Measurements from ENCODE around the gene HCRTR1. TPM values are rescaled to one million over a fixed set of nuclear protein-coding genes. Genes with fewer than 3 reads are reported as not detected.

The HCRTR1 gene
- total and polyA plus RNA-seq, 10 of the 15 experiments (the other 5 are each of a cell fraction or from before 2014, with no cell fraction given), result not detected

DNA sequence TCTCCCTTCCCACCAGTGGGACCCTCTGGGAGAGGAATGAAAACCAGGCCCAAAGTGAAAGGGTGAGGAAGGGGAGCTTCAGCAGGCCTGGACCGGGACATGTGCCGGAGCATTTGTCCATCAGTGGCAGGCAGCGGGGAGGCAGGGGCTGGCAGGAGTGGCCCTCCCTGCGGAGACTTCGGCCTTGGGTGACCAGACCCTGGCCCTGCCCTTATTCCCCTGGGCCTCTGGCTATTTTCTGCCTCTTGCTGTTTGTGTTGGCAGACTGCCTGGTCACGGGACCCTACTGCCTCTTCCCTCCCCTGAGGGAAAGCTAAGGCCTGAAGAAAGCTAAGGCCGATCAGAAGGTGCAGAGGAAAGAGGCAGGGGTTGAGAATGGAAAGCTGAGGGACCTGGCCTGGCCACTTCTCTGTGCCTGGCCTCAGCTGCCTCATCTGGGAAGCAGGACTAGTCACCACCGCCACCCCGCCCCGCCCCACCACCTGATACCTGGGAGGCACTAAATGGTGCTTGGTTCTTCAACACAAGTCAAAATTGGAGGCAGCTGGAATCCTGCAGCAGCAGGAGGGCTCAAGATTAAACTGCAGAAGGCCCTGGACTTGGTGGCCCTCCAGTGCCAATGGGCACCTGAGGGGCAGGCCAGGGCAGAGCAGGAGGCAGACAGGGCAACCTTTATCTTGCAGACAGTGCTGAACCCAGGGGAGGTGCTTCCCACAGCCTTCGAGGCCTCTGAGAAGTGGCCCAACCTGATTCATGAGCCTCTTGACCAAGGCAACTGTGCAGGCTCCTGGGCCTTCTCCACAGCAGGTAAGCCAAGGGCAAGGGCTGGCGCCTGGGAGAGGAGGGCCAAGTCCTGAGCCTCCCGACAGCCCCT is 33.3 kb upstream of the HCRTR1 start (continued):
- TF ChIP-seq, protein P1, sequence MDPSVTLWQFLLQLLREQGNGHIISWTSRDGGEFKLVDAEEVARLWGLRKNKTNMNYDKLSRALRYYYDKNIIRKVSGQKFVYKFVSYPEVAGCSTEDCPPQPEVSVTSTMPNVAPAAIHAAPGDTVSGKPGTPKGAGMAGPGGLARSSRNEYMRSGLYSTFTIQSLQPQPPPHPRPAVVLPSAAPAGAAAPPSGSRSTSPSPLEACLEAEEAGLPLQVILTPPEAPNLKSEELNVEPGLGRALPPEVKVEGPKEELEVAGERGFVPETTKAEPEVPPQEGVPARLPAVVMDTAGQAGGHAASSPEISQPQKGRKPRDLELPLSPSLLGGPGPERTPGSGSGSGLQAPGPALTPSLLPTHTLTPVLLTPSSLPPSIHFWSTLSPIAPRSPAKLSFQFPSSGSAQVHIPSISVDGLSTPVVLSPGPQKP (IDR thresholded peaks at IDR 0.05; ENCODE audit: low read depth, low read length), result no peak

DNA sequence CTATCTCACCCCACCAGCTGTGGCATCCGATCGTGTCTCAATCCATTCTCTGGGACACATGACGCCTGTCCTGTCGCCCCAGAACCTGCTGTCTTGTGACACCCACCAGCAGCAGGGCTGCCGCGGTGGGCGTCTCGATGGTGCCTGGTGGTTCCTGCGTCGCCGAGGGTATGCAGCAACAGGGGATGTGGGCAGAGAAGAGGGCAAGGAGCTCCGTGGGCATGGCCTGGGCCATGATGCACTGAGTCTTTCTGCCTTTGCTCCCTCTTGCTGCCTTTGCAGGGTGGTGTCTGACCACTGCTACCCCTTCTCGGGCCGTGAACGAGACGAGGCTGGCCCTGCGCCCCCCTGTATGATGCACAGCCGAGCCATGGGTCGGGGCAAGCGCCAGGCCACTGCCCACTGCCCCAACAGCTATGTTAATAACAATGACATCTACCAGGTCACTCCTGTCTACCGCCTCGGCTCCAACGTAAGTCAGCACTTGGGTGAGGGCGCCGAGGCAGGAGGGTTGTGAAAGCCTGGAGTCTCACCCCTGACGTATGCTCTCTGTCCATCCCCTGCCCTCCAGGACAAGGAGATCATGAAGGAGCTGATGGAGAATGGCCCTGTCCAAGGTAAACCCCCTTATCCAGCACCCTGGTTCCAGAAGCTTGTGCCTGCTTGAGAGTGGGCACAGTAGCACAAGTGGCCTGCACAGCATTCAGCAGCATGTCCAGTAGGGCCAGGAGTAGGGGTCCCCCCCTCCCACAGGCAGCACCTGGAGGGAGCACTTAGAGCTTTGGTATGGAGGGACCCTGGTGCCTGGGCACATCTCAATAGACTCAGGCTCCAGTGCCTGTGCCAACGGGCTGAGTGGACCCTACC is 32.4 kb upstream of the HCRTR1 start:
- Histone ChIP-seq H3K79me2 (ENCODE audit: control insufficient read depth, insufficient read depth, low read length) (no peaks in the 10 kb centered on the region), H4K20me1 (ENCODE audit: control insufficient read depth, insufficient read depth) (no peaks in the 10 kb centered on the region), H3K4me2 (ENCODE audit: control insufficient read depth, insufficient read depth) (no peak overlapping the region), H3K9me3 (replicated peaks; ENCODE audit: control insufficient read depth, insufficient read depth, low read length) (no peaks in the 10 kb centered on the region), H3K4me3 (no peak overlapping the region), H3K4me1 (ENCODE audit: control insufficient read depth, insufficient read depth, low read length) (no peaks in the 10 kb centered on the region), H2AFZ (ENCODE audit: control insufficient read depth, low read depth, low read length) (no peak overlapping the region), H3K36me3 (ENCODE audit: control insufficient read depth in 2 of 2, insufficient read depth in 2 of 2, low read length in 1 of 2) (no peaks in the 10 kb centered on the region), H3K27ac (ENCODE audit: control insufficient read depth, insufficient read depth) (no peak overlapping the region), H3K9ac (ENCODE audit: control insufficient read depth, insufficient read depth, low read length) (no peak overlapping the region), H3K27me3 (replicated peaks in 1 of 2; ENCODE audit: control insufficient read depth in 2 of 2, insufficient read depth in 2 of 2, low read length in 1 of 2) (no peaks in the 10 kb centered on the region; a peak in 1 of 4 replicates)
- 35% methylated on average over 27 of the region's 27 CpGs for WGBS (ENCODE audit: insufficient coverage, insufficient replicate concordance, low lambda C conversion rate, missing lambda C conversion rate)
- BruUV-seq (replicated peaks), result no TSS peak
- DNase-seq (ENCODE audit: low read depth, low spot score), result no peak
- in situ Hi-C loops (cut with MboI), result no loop called here
- CTCF ChIA-PET, result interaction anchor here (1.0 kb wide), 1 partner anchor 22 kb away, joined by 3 read pairs; no protein-coding TSS in a partner anchor
- POLR2A ChIA-PET, result interaction anchor here (0.8 kb wide), 1 partner anchor 8 kb away, joined by 4 read pairs; no protein-coding TSS in a partner anchor
- TF ChIP-seq TCF3 (IDR thresholded peaks at IDR 0.05; ENCODE audit: borderline replicate concordance, insufficient read depth, low read depth, low read length) (no peak), TAF1 (IDR thresholded peaks at IDR 0.05; ENCODE audit: borderline replicate concordance, low read depth, low read length) (no peak), CHD1 (IDR thresholded peaks at IDR 0.05; ENCODE audit: low read depth, low read length) (no peak)
- RAD21 ChIA-PET (ENCODE audit: unreplicated experiment), result interaction anchor here (0.7 to 0.9 kb wide), 2 partner anchors 33 to 144 kb away, joined by 3 read pairs; no protein-coding TSS in a partner anchor
- no peak for FAIRE-seq
- intact Hi-C loops (cut with micrococcal nuclease; ENCODE audit: unreplicated experiment), result no loop called here
- ATAC-seq, result no peak
- SMC1A ChIA-PET (ENCODE audit: uncharacterized antibody, unreplicated experiment), result interaction anchor here (1.1 kb wide), 1 partner anchor 14 kb away, joined by 3 read pairs; no protein-coding TSS in a partner anchor
